Small intestine (tissue), 7 donors: Measurements from ENCODE around the gene HTT. TPM values are rescaled to one million over a fixed set of nuclear protein-coding genes. Genes with fewer than 3 reads are reported as not detected.

Experiments used
- DNase-seq, 2 donors: peaks; one replicate each; pipeline versions ENCODE4 v3.0.0 to v3.0.0-alpha.2; 2013
- FAIRE-seq: peaks from 2 replicates; lab custom pipeline; 2012; peaks lifted over from hg19 to GRCh38; lab: Jason Lieb, UNC
- H3K27ac ChIP-seq, 3 donors: one replicate each; pipeline ENCODE4 v1.5.1; 2013; ENCODE audit warnings: low read length in 2 of 3, mild to moderate bottlenecking in 2 of 3, control low read depth in 1 of 3, inconsistent platforms in 1 of 3, low read depth in 1 of 3, moderate library complexity in 1 of 3
- H3K27me3 ChIP-seq, 3 donors: one replicate each; pipeline ENCODE4 v1.6.1; 2013; ENCODE audit warnings: low read length in 3 of 3, inconsistent platforms in 1 of 3; ENCODE audit not compliant: control insufficient read depth in 3 of 3, insufficient read depth in 3 of 3
- H3K36me3 ChIP-seq, 3 donors: one replicate each; pipeline ENCODE4 v1.6.1; 2013; ENCODE audit warnings: low read length in 3 of 3, inconsistent platforms in 1 of 3, low read depth in 1 of 3, mild to moderate bottlenecking in 1 of 3, moderate library complexity in 1 of 3; ENCODE audit not compliant: control insufficient read depth in 3 of 3, insufficient read depth in 2 of 3
- H3K4me1 ChIP-seq, 3 donors: one replicate each; pipeline ENCODE4 v1.6.1; 2013; ENCODE audit warnings: low read length in 2 of 3, inconsistent platforms in 1 of 3, low read depth in 1 of 3, mild to moderate bottlenecking in 1 of 3, moderate library complexity in 1 of 3; ENCODE audit not compliant: control insufficient read depth in 3 of 3, insufficient read depth in 2 of 3
- H3K4me3 ChIP-seq, 3 donors: one replicate each; pipeline ENCODE4 v1.5.1; 2013; ENCODE audit warnings: low read length in 3 of 3, control low read depth in 1 of 3, inconsistent platforms in 1 of 3, low read depth in 1 of 3, mild to moderate bottlenecking in 1 of 3, moderate library complexity in 1 of 3
- H3K9me3 ChIP-seq, 2 donors: one replicate each; pipeline ENCODE4 v1.6.1; 2013; ENCODE audit warnings: low read depth in 1 of 2, low read length in 1 of 2; ENCODE audit not compliant: control insufficient read depth in 2 of 2, insufficient read depth in 1 of 2
- WGBS, 3 donors: extraction: QIAGEN DNeasy Blood & Tissue Kit; methylation state at CpG; one replicate each; pipeline ENCODE4 v1.1.7; 2013; 5-methylcytosine and 5-hydroxymethylcytosine counted together
- polyA plus RNA-seq, 4 donors: library from polyadenylated mRNA; stranded (reverse) in 3 of 4; unstranded in 1 of 4; fragments of 200-250 nt in 3 of 4; fragments of 120-200 nt in 1 of 4; gene quantifications; one replicate each; pipeline versions ENCODE4 v1.2.1 to v1.2.3, GENCODE V29; 2013
- donor health status: healthy with polysubstance abuse.
- donor health status: control.
- donor health status: control.
- donor health status: Bipolar disorder and iron deficiency.
- donor health status: healthy.

Gene HTT
- polyA plus RNA-seq, 4 donors = 10.3 to 28.8 (median 14.8) TPM

GRCh38 chr4:3285558-3286334, 211.3 kb downstream of the HTT start:
- WGBS, 3 donors = 65 to 72% (median 69%) methylated on average over 38 of the region's 38 CpGs
- Histone ChIP-seq H3K9me3 (peaks cover 0 to 7% of the 10 kb centered on the region in 2 donors), H3K4me1 (peaks cover 0 to 2% (median 0%) of the 10 kb centered on the region in 3 donors), H3K27me3 (peaks cover 0 to 9% (median 3%) of the 10 kb centered on the region in 3 donors), H3K27ac (no peak overlapping the region), H3K4me3 (no peak overlapping the region), H3K36me3 (no peaks in the 10 kb centered on the region)
- FAIRE-seq (no peak), DNase-seq (no peak)

DNA sequence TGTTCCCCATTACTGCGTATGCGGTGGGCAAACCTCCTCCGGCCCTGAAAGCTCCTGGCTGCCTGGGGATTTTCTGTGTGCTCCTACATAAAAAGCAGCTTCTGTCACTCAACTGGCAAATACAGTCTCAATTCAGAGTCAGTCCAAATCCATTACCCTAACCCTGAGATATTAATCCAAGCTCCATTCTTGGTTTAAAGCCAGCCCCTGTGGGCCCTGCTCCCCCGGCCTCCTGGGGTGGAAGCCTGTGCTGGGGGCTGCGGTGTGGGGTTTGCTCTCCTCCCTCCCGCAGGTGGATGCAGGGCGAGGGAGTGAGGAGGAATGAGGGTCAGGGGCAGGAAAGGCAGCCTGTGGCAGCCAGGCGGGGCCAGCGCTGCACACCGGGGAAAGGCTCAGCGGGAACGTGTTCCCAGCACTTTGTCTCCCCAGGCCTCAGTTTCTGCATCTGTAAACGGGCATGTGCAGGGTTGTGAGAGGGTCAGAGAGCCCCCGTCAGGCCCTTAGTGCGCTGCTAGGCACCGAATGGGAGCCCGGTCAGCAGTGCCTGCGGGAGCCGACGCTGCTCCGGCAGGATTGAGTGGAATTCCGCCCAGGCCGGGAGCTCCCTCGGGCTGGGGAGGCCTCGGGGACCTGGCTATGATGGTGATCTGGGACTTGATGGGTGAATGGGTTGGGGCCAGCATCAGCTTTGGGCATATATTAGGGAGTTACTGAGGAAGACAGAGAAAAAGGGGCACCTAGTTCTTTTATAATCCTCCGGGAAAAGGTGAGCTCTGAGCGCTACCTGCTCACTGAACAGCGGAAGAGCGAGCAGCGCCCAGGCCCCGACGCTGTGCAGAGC, 212.1 kb downstream of the HTT start:
- no peaks in the 10 kb centered on the region for H3K36me3 ChIP-seq
- H3K4me1 ChIP-seq = peaks cover 4 to 7% (median 4%) of the 10 kb centered on the region in 3 donors
- peaks cover 0 to 12% (median 3%) of the 10 kb centered on the region in 3 donors for H3K27me3 ChIP-seq
- no peak for FAIRE-seq
- no peak overlapping the region for H3K4me3 ChIP-seq
- peaks cover 0 to 3% of the 10 kb centered on the region in 2 donors for H3K9me3 ChIP-seq
- 69 to 77% (median 74%) methylated on average over 32 of the region's 32 CpGs for WGBS, 3 donors
- H3K27ac ChIP-seq = no peak overlapping the region
- no peak for DNase-seq

DNA sequence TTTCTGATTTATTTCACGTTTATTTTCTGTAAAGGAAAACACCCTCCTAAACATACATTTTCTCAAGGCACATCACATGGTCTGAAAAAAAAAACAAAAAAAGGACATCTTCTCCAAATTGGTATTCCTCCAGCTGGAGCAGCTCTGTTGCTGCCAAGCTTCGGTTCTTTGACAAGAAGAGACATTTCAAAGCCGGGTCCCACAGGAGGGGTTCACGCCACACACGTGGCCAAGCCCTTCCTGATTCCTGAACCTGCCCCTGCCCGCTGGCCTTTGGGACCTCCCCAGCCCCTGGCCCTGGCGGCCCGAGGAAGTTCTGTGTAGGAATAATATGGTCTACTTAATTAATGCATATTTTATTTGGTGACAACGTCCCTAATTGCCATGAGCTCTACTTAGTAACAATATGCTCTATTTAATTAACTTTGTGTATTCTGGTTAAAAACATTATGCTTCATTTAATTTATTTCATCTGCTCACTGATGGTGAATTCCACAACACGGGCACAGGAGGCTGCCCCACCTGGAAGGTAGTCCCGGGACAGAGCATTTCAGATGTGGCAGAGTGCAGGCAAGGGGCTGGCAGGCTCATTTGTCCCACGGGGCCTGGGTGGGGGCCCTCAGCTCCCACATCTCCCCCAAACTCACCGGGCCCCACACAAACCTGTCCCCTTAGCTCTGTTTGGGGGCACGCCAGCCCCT, 212.9 kb downstream of the HTT start:
- Histone ChIP-seq H3K27ac (no peak overlapping the region), H3K4me1 (peaks cover 4 to 9% (median 6%) of the 10 kb centered on the region in 3 donors), H3K9me3 (no peaks in the 10 kb centered on the region), H3K36me3 (no peaks in the 10 kb centered on the region), H3K4me3 (no peak overlapping the region), H3K27me3 (peaks cover 0 to 12% (median 3%) of the 10 kb centered on the region in 3 donors)
- no peak for FAIRE-seq
- WGBS, 3 donors = 56 to 62% (median 57%) methylated on average over 14 of the region's 14 CpGs
- DNase-seq = no peak

GRCh38 chr4:3287972-3288570, 213.6 kb downstream of the HTT start:
- DNase-seq = no peak
- 81 to 87% (median 85%) methylated on average over 21 to 24 of the region's 24 CpGs for WGBS, 3 donors
- FAIRE-seq = no peak
- Histone ChIP-seq H3K27ac (no peak overlapping the region), H3K9me3 (no peaks in the 10 kb centered on the region), H3K4me3 (no peak overlapping the region), H3K27me3 (peaks cover 0 to 12% (median 3%) of the 10 kb centered on the region in 3 donors), H3K36me3 (no peaks in the 10 kb centered on the region), H3K4me1 (peaks cover 4 to 9% (median 6%) of the 10 kb centered on the region in 3 donors)

DNA sequence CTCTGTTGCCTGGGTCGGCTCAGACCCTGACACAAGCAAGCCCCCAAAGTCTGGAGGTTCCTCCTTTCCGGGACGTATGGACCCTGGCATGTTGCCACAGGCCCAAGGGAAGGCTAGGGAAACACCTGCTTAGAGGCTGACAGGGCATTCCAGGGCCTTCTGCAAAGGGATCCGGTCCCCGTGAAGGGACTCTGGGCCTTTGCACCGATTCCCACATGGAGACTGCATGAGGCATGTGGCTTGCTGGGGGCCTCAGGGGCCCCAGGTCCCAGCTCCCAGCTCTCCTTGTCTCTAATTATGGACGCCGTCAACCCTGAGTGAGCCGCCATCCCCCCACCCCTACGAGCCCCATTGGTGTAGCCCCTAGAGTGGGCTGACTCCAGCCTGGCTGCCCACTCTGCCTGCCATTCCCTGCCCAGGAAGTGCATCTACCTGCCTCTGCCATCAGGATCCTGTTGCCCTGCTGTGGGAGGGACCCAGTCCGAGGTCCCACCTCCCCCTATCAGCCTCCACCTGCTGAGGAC, 214.2 kb downstream of the HTT start:
- 58 to 69% (median 67%) methylated on average over 11 of the region's 11 CpGs for WGBS, 3 donors
- peaks cover 4 to 11% (median 6%) of the 10 kb centered on the region in 3 donors for H3K4me1 ChIP-seq
- H3K9me3 ChIP-seq = no peaks in the 10 kb centered on the region
- no peak overlapping the region for H3K27ac ChIP-seq
- DNase-seq (no peak), FAIRE-seq (no peak)
- H3K36me3 ChIP-seq = no peaks in the 10 kb centered on the region
- no peak overlapping the region for H3K4me3 ChIP-seq
- H3K27me3 ChIP-seq = peaks cover 0 to 12% (median 3%) of the 10 kb centered on the region in 3 donors

- no peak for FAIRE-seq
- peaks cover 0 to 12% (median 0%) of the 10 kb centered on the region in 3 donors for H3K27me3 ChIP-seq
- H3K27ac ChIP-seq = no peak overlapping the region
- H3K4me3 ChIP-seq = no peak overlapping the region
- WGBS, 3 donors = 37 to 74% (median 39%) methylated on average over 11 of the region's 11 CpGs
- H3K36me3 ChIP-seq = peaks cover 0 to 2% (median 0%) of the 10 kb centered on the region in 3 donors
- H3K4me1 ChIP-seq = peaks cover 4 to 20% (median 6%) of the 10 kb centered on the region in 3 donors
- DNase-seq = no peak
- no peaks in the 10 kb centered on the region for H3K9me3 ChIP-seq
Measured at GRCh38 chr4:3290476-3290875, 216.0 kb downstream of the HTT start.

DNA sequence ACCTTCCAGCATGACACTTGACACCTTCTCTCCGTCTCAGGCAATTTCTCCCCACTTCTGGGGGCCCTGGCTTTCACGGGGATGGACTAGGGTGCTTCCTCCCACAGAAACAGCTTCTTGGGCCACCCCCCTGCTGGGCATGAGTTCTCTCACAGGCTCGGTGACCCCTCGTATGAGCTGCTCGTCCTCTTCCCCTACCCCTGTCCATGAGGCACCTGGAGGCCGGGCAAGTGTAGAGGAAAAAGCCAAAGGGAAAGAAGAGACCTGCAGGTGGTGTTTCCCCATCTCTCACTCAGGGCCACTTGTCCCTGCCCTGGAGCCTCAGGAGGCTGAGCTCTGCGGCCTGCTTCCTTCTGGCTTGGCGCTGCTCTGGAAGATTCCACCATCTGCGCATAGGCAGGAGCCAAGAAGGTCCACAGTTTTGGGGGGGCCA, 216.4 kb downstream of the HTT start:
- H3K27ac ChIP-seq = no peak overlapping the region
- H3K9me3 ChIP-seq = no peaks in the 10 kb centered on the region
- no peak for DNase-seq
- FAIRE-seq = no peak
- peaks cover 0 to 4% (median 0%) of the 10 kb centered on the region in 3 donors for H3K36me3 ChIP-seq
- peaks cover 4 to 20% (median 6%) of the 10 kb centered on the region in 3 donors for H3K4me1 ChIP-seq
- H3K4me3 ChIP-seq = no peak overlapping the region
- WGBS, 3 donors = 83 to 94% (median 90%) methylated on average over 9 of the region's 9 CpGs
- H3K27me3 ChIP-seq = peaks cover 0 to 12% (median 0%) of the 10 kb centered on the region in 3 donors
